Measurements from ENCODE around the gene DCLRE1A.

DCLRE1A gene

DNA sequence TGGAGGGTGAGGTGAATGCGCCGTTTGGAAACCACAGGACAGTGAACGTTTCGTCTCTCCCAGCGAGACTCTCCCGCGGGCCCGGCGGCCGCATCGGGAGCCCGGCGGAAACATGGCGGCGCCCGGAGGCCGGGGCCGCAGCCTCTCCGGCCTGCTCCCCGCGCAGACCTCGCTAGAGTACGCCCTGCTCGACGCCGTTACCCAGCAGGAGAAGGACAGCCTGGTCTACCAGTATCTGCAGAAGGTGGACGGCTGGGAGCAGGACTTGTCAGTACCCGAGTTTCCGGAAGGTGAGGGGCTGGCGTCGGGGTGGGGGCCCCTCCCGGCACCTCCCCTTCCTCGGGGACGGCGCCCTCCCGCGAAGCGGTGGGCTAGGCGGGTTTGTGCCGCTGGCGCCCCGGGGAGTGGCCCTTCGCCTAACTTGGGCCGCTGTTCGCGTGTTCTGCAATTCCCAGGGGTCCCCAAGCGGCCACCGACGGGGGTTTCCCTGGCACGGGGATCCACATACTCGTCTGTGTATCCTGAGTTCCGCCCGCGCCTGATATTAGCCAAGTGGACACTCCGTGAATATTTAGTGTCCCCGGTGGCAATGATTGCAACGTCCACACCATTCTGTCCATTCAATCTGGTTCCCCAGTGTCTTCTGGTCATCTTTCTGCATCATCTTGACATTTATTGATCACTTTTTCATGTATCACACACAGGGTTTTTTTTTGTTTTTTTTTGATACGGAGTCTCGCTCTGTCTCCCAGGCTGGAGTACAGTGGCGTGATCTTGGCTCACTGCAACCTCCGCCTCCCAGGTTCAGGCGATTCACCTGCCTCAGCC lies 1.1 kb upstream of the DCLRE1A start:
- peaks cover 11% of the 10 kb centered on the region for H3K36me3 ChIP-seq (replicated peaks; ENCODE audit: low read depth, low read length)
- peak overlapping the region; percentile 93 for H3K4me3 ChIP-seq (ENCODE audit: low read length)
- H3K27me3 ChIP-seq (ENCODE audit: low read depth, low read length), result no peaks in the 10 kb centered on the region
- peaks cover 48% of the 10 kb centered on the region for H3K79me2 ChIP-seq (ENCODE audit: low read length)
- H3K9ac ChIP-seq (ENCODE audit: low read length), result peak overlapping the region; percentile 91
- H4K20me1 ChIP-seq (ENCODE audit: insufficient read depth, low read length), result peaks cover 11% of the 10 kb centered on the region
- peak overlapping the region; percentile 94 for H3K4me2 ChIP-seq (ENCODE audit: low read length)
- TF ChIP-seq, protein P1, sequence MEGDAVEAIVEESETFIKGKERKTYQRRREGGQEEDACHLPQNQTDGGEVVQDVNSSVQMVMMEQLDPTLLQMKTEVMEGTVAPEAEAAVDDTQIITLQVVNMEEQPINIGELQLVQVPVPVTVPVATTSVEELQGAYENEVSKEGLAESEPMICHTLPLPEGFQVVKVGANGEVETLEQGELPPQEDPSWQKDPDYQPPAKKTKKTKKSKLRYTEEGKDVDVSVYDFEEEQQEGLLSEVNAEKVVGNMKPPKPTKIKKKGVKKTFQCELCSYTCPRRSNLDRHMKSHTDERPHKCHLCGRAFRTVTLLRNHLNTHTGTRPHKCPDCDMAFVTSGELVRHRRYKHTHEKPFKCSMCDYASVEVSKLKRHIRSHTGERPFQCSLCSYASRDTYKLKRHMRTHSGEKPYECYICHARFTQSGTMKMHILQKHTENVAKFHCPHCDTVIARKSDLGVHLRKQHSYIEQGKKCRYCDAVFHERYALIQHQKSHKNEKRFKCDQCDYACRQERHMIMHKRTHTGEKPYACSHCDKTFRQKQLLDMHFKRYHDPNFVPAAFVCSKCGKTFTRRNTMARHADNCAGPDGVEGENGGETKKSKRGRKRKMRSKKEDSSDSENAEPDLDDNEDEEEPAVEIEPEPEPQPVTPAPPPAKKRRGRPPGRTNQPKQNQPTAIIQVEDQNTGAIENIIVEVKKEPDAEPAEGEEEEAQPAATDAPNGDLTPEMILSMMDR (IDR thresholded peaks at IDR 0.05; ENCODE audit: low read depth, low read length), result no peak
- TF ChIP-seq EZH2phosphoT487 (IDR thresholded peaks at IDR 0.05; ENCODE audit: low read depth), result no peak
- peak overlapping the region; percentile 88 for H2AFZ ChIP-seq (ENCODE audit: low read depth, low read length)
- peaks cover 65% of the 10 kb centered on the region for H3K4me1 ChIP-seq (ENCODE audit: low read length)
- H3K27ac ChIP-seq (ENCODE audit: low read length), result peak overlapping the region; percentile 74
- H3K9me3 ChIP-seq (ENCODE audit: insufficient read depth, low read length), result no peaks in the 10 kb centered on the region

DNA sequence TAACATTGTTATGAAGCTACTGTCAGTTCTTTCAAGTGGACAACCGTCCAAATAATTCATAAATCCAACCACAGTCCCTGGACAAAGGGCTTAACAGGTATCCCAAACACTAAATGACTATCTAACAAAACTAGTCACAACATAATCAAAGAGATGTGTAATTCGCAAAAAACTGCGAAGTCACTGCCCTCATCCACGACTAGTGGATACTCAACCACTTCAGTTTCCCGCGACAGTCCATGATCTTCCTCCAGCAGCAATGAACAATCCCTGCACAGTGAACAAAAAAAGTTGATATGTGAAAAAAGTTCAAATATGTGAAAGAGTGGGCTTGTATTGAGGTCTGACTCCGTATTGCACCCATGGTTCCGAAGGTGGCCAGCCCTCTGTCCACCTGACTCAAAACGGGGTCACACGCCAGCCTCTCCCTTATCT lies 287 bp downstream of the DCLRE1A start:
- no peak for TF ChIP-seq EZH2phosphoT487 (IDR thresholded peaks at IDR 0.05; ENCODE audit: low read depth)
- TF ChIP-seq, protein P1 (IDR thresholded peaks at IDR 0.05; ENCODE audit: low read depth, low read length), result no peak
- peaks cover 9% of the 10 kb centered on the region for H3K36me3 ChIP-seq (replicated peaks; ENCODE audit: low read depth, low read length)
- H3K4me2 ChIP-seq (ENCODE audit: low read length), result peak overlapping the region; percentile 94
- no peaks in the 10 kb centered on the region for H3K9me3 ChIP-seq (ENCODE audit: insufficient read depth, low read length)
- peak overlapping the region; percentile 88 for H2AFZ ChIP-seq (ENCODE audit: low read depth, low read length)
- peak overlapping the region; percentile 74 for H3K27ac ChIP-seq (ENCODE audit: low read length)
- H3K4me1 ChIP-seq (ENCODE audit: low read length), result peaks cover 52% of the 10 kb centered on the region
- peak overlapping the region; percentile 93 for H3K4me3 ChIP-seq (ENCODE audit: low read length)
- peaks cover 43% of the 10 kb centered on the region for H3K79me2 ChIP-seq (ENCODE audit: low read length)
- H4K20me1 ChIP-seq (ENCODE audit: insufficient read depth, low read length), result peaks cover 6% of the 10 kb centered on the region; the same call in 1 of the 2 replicates
- no peaks in the 10 kb centered on the region for H3K27me3 ChIP-seq (ENCODE audit: low read depth, low read length)
- peak overlapping the region; percentile 91 for H3K9ac ChIP-seq (ENCODE audit: low read length)

DNA sequence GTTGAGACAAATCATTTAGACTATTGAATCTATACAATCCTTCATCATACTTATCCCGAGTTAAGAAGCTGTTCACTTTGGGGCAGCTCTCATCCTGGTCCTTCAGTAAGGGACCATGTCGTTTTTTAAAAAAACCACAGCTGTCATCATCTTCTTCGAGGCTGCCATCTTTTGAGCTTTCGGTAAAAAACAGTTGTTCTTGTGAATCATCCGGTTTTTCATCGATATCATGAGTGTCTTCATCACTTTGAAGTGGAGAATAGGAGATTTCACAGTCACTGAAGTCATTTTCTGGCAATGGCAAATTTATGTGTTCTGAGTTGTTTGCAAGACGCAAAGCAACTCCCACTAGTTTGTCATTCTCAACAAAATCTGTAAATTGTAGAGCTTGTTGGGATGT lies 3.9 kb downstream of the DCLRE1A start:
- Histone ChIP-seq H3K79me2 (ENCODE audit: low read length) (peaks cover 7% of the 10 kb centered on the region), H3K27me3 (ENCODE audit: low read depth, low read length) (no peaks in the 10 kb centered on the region), H3K4me1 (ENCODE audit: low read length) (peaks cover 24% of the 10 kb centered on the region; the same call in 1 of the 2 replicates), H3K36me3 (replicated peaks; ENCODE audit: low read depth, low read length) (peaks cover 9% of the 10 kb centered on the region), H3K9ac (ENCODE audit: low read length) (no peak overlapping the region), H4K20me1 (ENCODE audit: insufficient read depth, low read length) (no peaks in the 10 kb centered on the region), H3K4me3 (ENCODE audit: low read length) (no peak overlapping the region), H2AFZ (ENCODE audit: low read depth, low read length) (no peak overlapping the region), H3K4me2 (ENCODE audit: low read length) (no peak overlapping the region), H3K9me3 (ENCODE audit: insufficient read depth, low read length) (no peaks in the 10 kb centered on the region), H3K27ac (ENCODE audit: low read length) (no peak overlapping the region)
- no peak for TF ChIP-seq EZH2phosphoT487 (IDR thresholded peaks at IDR 0.05; ENCODE audit: low read depth)
- TF ChIP-seq, protein P1 (IDR thresholded peaks at IDR 0.05; ENCODE audit: low read depth, low read length), result no peak

DNA sequence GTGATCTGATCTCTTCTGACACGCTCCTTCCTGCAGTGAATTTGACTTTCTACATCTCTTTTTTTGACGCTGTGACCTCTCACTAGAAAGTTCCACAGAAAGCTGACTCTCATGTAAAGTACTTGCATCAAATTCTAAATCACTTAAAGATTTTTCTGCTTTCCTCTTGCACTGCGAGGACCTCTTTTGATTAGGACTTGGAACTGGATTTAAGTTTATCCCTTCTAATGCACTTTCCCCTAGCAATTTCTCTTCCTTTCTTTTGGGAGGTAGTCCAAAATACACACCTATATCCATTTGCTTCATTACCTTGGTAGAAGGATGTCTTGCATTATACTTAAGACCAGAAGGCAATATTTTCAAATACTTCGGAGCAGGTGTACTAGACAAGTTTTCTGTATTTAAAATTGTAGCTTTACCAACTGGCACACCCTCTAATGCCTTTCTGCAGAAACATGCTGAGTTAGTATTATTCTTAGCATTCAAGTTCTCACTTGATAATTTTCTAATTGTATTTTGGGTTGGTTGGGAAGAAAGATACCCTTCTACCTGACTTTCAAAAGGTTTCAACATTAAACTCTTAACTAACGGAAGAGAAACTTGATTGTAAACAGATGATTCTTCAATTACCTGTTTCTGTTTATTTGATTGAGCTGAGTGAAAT lies 4.6 kb downstream of the DCLRE1A start:
- Histone ChIP-seq H3K36me3 (replicated peaks; ENCODE audit: low read depth, low read length) (peaks cover 9% of the 10 kb centered on the region), H3K79me2 (ENCODE audit: low read length) (peaks cover 2% of the 10 kb centered on the region; the same call in 1 of the 2 replicates), H3K27me3 (ENCODE audit: low read depth, low read length) (no peaks in the 10 kb centered on the region), H3K9me3 (ENCODE audit: insufficient read depth, low read length) (no peaks in the 10 kb centered on the region), H4K20me1 (ENCODE audit: insufficient read depth, low read length) (no peaks in the 10 kb centered on the region), H3K4me3 (ENCODE audit: low read length) (no peak overlapping the region), H3K4me2 (ENCODE audit: low read length) (no peak overlapping the region), H2AFZ (ENCODE audit: low read depth, low read length) (no peak overlapping the region), H3K4me1 (ENCODE audit: low read length) (peaks cover 24% of the 10 kb centered on the region; the same call in 1 of the 2 replicates), H3K9ac (ENCODE audit: low read length) (no peak overlapping the region), H3K27ac (ENCODE audit: low read length) (no peak overlapping the region)
- no peak for TF ChIP-seq EZH2phosphoT487 (IDR thresholded peaks at IDR 0.05; ENCODE audit: low read depth)
- TF ChIP-seq, protein P1 (IDR thresholded peaks at IDR 0.05; ENCODE audit: low read depth, low read length), result no peak

All from OCI-LY3 (cell line).